ENCODE measurements around the gene RAB6B. TPM values are rescaled to one million over a fixed set of nuclear protein-coding genes. Genes with fewer than 3 reads are reported as not detected.

RAB6B gene
- total and polyA plus RNA-seq, 7 donors, result 0.93 to 3.8 (median 2.0) TPM

DNA sequence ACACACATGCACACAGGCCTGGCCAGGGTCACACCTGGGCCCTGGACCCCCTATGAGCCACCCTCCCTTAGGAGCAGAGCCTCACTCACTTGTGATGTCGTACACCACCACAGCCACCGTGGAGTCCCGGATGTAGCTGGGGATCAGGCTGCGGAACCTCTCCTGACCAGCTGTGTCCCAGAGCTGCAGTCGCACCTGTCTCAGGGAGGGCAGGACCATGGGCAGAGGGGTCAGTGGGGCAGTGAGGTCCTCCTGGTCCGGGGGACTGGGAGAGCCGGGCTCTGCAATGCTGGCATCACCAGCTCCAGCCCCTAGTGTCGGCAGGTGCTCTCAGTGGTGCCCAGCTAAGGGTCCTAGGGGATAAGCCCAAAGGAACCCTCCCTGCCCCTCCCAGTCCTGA, 54.5 kb downstream of the RAB6B start:
- no peak for ATAC-seq
- WGBS, 3 donors, result 78 to 88% (median 85%) methylated on average over 8 of the region's 8 CpGs
- Histone ChIP-seq H3K4me3 (no peak overlapping the region), H3K9me3 (no peaks in the 10 kb centered on the region), H3K27ac (no peak overlapping the region), H3K4me1 (no peaks in the 10 kb centered on the region), H3K36me3 (ENCODE audit: insufficient read depth in 1 of 2, low read depth in 1 of 2) (no peaks in the 10 kb centered on the region), H3K27me3 (ENCODE audit: insufficient read depth in 3 of 3, low read length in 2 of 3) (no peaks in the 10 kb centered on the region)
- intact Hi-C loops (cut with DNase I), result no loop called here
- no peak for DNase-seq
- TF ChIP-seq, protein P1, sequence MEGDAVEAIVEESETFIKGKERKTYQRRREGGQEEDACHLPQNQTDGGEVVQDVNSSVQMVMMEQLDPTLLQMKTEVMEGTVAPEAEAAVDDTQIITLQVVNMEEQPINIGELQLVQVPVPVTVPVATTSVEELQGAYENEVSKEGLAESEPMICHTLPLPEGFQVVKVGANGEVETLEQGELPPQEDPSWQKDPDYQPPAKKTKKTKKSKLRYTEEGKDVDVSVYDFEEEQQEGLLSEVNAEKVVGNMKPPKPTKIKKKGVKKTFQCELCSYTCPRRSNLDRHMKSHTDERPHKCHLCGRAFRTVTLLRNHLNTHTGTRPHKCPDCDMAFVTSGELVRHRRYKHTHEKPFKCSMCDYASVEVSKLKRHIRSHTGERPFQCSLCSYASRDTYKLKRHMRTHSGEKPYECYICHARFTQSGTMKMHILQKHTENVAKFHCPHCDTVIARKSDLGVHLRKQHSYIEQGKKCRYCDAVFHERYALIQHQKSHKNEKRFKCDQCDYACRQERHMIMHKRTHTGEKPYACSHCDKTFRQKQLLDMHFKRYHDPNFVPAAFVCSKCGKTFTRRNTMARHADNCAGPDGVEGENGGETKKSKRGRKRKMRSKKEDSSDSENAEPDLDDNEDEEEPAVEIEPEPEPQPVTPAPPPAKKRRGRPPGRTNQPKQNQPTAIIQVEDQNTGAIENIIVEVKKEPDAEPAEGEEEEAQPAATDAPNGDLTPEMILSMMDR (IDR thresholded peaks at IDR 0.05), result no peak

DNA sequence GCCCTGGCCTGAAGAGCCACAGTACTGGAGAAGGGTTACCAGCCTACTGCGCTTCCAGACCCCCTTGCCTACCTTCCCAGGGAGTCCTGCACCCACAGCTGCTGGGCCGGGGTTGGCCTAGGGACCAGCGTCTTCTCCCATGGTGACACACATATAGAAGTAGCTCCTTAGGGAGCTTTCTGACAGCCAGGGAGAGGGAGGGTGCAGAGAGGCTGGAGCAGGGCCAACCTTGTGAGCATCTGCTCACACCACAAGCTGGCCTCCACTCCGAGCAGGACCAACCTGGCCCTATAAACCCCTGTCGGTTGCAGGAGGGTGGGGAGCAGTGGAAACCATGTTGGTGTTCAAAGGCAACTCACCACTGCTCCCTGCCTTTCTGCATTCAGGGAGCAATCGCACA, 54.9 kb downstream of the RAB6B start:
- WGBS, 3 donors, result 79 to 87% (median 81%) methylated on average over 6 of the region's 6 CpGs
- H3K27me3 ChIP-seq (ENCODE audit: insufficient read depth in 3 of 3, low read length in 2 of 3), result no peaks in the 10 kb centered on the region
- no peak overlapping the region for H3K27ac ChIP-seq
- TF ChIP-seq, protein P1 (IDR thresholded peaks at IDR 0.05), result no peak
- DNase-seq, result no peak
- no peaks in the 10 kb centered on the region for H3K4me1 ChIP-seq
- intact Hi-C loops (cut with DNase I), result no loop called here
- no peaks in the 10 kb centered on the region for H3K36me3 ChIP-seq (ENCODE audit: insufficient read depth in 1 of 2, low read depth in 1 of 2)
- ATAC-seq, result no peak
- no peak overlapping the region for H3K4me3 ChIP-seq
- H3K9me3 ChIP-seq, result no peaks in the 10 kb centered on the region

DNA sequence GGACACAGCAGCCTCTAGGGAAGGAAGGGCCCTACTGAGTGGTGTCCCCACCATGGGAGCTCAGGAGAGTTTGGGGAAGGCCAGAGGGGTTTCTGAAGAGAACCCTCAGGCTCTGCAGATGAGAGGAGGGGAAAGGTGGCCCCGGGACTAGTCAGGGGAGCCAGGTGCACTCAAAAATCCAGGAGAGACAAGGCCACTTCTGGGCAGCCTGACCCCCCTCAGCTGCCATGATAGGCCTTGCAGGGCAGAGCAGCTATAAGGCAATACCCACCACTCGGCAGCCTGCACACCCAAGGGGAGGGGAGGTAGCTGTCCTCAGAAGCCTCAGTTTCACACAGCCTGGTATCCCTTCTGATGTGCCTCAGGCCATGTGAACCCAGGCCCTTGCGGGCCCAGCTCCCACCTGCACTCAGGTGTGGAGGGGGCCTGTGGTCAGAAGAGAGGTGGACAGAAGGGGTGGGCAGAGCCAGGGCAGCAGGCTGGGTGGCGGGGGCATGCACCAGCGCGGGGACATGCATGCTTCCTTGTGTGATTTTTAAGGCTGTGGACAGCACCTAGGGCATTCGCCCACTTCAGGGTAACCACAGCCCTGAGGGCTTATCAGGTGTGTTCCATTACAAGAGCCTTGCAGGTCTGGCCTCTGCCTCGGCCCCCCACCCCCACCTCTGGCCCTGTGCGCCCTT, 55.5 kb downstream of the RAB6B start:
- Histone ChIP-seq H3K4me3 (no peak overlapping the region), H3K27me3 (ENCODE audit: insufficient read depth in 3 of 3, low read length in 2 of 3) (no peaks in the 10 kb centered on the region), H3K4me1 (no peaks in the 10 kb centered on the region), H3K36me3 (ENCODE audit: insufficient read depth in 1 of 2, low read depth in 1 of 2) (no peaks in the 10 kb centered on the region), H3K27ac (no peak overlapping the region), H3K9me3 (no peaks in the 10 kb centered on the region)
- no peak for ATAC-seq
- intact Hi-C loops (cut with DNase I), result no loop called here
- TF ChIP-seq, protein P1 (IDR thresholded peaks at IDR 0.05), result no peak
- no peak for DNase-seq
- WGBS, 3 donors, result 94 to 97% (median 97%) methylated on average over 9 of the region's 9 CpGs

DNA sequence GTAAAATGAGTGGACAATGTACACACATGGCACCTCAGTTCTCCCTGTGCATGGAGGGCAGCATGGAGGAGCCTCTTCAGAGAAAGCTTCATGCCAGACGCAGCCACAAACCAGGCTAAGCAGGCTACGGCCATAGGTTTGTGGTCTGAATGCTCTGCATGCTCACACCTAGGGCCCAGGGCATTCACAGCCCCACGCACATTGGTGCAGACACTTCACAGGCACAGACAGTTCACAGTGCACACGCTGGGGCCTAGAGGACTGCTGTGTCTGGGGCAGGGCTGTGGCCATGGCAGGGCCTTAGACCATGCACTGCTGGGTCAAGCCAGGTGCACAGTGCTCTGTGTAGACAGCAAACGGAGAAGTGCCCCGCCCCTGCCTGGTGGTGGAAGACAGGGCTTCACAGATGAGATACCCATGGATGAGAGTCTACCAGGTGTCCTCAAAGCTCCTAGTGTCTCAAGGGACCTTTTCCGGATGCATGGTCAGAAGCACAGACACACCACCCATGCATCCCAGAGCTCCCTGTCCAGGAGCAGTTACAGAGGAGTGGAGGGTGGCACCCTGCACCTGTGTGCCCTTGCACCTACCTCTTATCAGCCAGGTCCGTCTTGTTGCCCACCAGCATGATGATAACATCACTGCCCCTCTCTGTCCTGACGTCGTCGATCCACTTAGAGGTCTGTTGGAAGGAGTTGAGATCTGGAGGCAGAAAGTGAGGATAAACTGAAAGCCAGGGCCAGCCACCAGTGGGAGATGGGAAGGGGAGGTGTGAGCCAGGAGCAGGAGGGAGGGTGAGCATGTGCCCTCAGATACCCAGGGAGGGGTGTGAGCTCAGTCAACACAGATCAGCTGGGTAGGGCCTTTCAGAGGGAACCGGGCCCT, 56.5 kb downstream of the RAB6B start:
- DNase-seq (no peak), ATAC-seq (no peak)
- no peaks in the 10 kb centered on the region for H3K9me3 ChIP-seq
- no peak overlapping the region for H3K4me3 ChIP-seq
- intact Hi-C loops (cut with DNase I), result no loop called here
- WGBS, 3 donors, result 91 to 95% (median 94%) methylated on average over 12 of the region's 12 CpGs
- no peaks in the 10 kb centered on the region for H3K27me3 ChIP-seq (ENCODE audit: insufficient read depth in 3 of 3, low read length in 2 of 3)
- no peaks in the 10 kb centered on the region for H3K36me3 ChIP-seq (ENCODE audit: insufficient read depth in 1 of 2, low read depth in 1 of 2)
- H3K27ac ChIP-seq, result no peak overlapping the region
- TF ChIP-seq, protein P1 (IDR thresholded peaks at IDR 0.05), result no peak
- no peaks in the 10 kb centered on the region for H3K4me1 ChIP-seq
